ENCODE data around the gene RALGPS1.

GRCh38 chr9:127184641-127185040 is 270.1 kb downstream of the RALGPS1 start:
- TF ChIP-seq, protein P1, sequence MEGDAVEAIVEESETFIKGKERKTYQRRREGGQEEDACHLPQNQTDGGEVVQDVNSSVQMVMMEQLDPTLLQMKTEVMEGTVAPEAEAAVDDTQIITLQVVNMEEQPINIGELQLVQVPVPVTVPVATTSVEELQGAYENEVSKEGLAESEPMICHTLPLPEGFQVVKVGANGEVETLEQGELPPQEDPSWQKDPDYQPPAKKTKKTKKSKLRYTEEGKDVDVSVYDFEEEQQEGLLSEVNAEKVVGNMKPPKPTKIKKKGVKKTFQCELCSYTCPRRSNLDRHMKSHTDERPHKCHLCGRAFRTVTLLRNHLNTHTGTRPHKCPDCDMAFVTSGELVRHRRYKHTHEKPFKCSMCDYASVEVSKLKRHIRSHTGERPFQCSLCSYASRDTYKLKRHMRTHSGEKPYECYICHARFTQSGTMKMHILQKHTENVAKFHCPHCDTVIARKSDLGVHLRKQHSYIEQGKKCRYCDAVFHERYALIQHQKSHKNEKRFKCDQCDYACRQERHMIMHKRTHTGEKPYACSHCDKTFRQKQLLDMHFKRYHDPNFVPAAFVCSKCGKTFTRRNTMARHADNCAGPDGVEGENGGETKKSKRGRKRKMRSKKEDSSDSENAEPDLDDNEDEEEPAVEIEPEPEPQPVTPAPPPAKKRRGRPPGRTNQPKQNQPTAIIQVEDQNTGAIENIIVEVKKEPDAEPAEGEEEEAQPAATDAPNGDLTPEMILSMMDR (IDR thresholded peaks at IDR 0.05; ENCODE audit: low read depth, low read length, poor library complexity, severe bottlenecking) = no peak
- no peak for TF ChIP-seq EZH2phosphoT487 (IDR thresholded peaks at IDR 0.05; ENCODE audit: borderline replicate concordance, low read length)

Data from DOHH2 (cell line).